Cardiac fibroblast (primary cell): ENCODE data around the gene CD2BP2.

Experiments
- DNase-seq, 2 donors: peaks; one replicate each; pipeline versions ENCODE4 v3.0.0 to v3.0.0-alpha.2; 2010; ENCODE audit warnings: low read depth in 2 of 2
- H3K4me3 ChIP-seq, 2 donors: replicated peaks in 1 of 2; 1 replicate in 1 of 2; 2 replicates in 1 of 2; pipeline ENCODE4 v1.5.1; 2011; ENCODE audit warnings: low read depth in 2 of 2, low read length in 2 of 2, mild to moderate bottlenecking in 2 of 2, moderate library complexity in 1 of 2
- TF ChIP-seq, protein P1 (sequence below): IDR thresholded peaks from one replicate; pipeline ENCODE4 v1.5.1; 2011; ENCODE audit warnings: low read depth, mild to moderate bottlenecking, low read length, inconsistent platforms

The CD2BP2 gene

DNA sequence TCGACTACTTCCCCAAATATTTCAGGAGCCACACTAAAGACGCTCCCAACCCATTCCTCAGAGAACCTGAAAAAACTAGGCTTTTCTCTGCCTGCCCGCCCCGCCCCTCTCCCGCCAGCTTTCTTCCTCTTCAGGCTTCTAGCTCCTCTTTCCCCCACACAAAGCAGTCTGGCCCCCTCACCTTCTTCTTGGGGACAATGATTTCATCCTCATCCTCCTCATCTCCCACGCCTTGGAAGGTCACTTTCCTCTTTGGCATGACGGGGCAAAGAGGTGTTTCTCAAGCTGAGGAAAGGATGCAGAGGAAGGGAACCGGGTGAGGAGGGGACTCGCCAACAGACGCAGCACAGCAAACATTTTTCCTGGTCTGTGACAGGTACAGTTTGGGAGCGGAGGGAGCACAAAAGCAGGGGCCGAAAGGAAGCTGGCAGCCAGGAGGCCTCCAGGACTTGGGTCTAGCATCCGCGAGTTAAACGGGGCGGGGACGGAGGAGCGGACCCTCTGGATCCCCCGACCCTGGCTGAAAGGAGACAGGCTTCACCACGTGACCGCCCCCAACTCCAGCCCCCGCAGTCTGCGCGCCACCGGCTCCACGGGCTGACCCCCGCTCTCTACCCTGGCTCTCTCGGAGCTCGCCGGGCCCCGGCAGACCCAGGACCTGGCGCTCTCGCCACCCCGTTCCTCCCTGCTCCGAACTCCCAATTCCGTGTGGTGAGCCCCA is 525 bp downstream of the CD2BP2 start:
- no peak for DNase-seq
- TF ChIP-seq, protein P1, sequence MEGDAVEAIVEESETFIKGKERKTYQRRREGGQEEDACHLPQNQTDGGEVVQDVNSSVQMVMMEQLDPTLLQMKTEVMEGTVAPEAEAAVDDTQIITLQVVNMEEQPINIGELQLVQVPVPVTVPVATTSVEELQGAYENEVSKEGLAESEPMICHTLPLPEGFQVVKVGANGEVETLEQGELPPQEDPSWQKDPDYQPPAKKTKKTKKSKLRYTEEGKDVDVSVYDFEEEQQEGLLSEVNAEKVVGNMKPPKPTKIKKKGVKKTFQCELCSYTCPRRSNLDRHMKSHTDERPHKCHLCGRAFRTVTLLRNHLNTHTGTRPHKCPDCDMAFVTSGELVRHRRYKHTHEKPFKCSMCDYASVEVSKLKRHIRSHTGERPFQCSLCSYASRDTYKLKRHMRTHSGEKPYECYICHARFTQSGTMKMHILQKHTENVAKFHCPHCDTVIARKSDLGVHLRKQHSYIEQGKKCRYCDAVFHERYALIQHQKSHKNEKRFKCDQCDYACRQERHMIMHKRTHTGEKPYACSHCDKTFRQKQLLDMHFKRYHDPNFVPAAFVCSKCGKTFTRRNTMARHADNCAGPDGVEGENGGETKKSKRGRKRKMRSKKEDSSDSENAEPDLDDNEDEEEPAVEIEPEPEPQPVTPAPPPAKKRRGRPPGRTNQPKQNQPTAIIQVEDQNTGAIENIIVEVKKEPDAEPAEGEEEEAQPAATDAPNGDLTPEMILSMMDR, result no peak
- peak overlapping the region; percentile 95 to 96 for H3K4me3 ChIP-seq

DNA sequence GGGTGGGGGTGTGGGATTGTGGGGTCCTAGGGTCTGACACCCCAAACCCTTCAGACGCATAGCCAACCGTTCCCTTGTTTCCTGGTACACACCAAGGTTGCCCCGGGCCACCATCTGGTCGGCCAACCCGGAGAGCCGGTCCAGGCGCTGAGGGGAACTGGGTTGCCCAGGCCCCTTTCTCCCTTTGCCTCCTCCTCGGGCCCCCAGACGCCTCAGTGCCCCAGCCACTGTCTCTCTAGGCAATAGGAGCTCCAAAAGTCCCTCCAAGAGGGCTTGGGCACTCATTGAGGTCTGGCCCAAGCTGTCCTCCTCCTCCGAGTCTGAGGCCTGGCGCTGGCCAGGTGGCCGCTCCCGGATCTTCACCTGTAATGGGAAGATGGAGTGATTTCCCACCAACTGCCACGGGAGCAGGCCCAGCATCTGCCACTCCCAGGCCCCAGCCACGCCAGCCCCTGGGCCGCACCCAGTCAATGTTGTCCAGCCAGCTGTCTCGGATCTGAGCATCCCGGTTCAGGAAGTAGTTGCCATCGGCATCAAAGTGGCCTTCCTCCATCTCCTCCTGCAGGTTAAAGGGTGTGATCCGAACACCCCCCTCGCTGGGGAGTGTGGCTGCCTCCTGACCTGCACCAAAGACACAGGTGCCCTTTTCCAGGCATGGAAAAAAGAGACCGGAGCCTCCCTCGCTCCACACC is 1.5 kb downstream of the CD2BP2 start:
- DNase-seq, result no peak
- TF ChIP-seq, protein P1, result no peak
- H3K4me3 ChIP-seq, result peak overlapping the region in 1 of 2 donors; percentile 95

DNA sequence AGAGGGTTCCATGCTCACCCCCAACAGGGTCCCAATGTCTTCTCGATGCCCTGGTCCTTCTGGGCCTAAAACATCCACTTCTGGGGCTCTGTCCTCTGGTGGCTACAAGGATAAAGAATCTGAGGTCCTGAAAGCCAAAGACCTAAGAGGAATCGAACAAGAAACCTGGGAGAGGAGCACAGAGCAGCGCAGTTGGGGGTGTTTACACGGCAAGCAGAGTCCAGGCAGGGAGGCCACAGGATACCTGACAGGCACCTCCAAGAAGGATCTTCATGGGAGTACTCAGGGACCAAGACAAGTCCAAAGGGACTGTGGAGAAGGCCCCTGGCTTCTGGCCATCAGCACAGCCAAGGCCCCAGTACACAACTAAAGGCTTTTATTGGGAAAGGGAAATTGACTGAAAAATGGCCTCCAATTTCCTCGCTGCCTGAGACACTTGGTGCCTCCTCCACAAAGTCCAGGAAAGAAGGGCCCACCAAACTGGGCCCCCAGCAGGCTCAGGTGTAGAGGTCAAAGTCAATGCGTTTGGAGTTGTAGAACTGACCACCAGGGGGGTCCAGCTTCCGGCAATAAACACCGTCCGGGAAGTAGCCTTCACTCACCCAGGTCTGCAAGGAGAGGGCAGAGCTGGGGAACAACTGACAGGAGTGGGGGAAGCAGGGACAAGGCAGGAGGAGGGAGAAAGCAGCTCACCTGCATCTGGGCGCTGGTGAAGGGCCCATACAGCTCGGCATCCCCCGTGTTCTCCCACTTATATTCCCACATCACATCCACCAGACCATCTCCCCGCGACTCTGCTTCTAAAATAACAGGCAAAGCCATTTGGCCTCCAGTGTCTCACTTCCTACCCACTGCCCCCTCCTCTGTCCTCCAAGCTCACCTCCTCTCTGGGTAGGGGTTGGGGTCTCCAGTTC is 2.4 kb downstream of the CD2BP2 start:
- no peak for DNase-seq
- H3K4me3 ChIP-seq, result no peak overlapping the region
- TF ChIP-seq, protein P1, result peak; percentile 22

DNA sequence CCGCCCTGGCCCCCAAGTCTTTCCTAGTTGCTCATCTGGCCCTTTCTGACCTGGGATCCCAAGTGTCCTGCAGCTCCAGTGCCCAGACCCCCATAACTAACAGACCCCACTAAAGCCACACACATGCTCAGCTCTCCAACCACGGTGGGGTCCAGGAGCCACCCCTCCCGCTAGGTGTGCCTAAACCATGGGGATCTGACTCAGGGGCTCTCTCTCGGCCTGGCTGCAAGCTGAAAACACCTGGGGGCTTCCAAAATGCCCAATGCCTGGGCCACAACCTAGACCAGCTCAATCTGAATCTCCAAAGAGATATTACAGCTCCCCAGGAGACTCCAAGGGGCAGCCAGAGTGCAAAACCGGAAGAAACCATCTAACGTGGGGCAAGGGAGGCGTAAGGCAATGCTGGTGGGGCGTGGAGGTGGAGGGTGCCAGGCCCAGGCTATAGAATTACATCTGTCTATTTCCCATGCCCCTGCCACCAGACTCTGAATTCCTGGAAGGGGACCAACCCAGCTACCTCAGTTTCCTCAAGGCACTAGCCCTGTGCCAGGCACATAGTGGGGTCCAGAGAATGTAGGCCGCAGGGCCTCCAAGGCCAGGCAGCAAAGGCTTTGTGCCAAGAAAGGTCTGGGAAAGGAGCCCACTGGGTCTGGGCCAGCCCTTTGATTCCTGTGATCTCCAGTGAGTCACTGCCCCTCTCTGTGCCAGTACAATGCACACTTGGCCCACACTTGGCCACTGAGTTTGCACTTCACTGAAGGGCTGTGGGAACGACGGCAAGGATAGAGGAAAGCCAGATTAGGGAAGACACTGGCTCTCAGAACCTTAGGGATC is 3.3 kb downstream of the CD2BP2 start:
- TF ChIP-seq, protein P1, result no peak
- no peak overlapping the region for H3K4me3 ChIP-seq
- peak; percentile 95 to 97 for DNase-seq

DNA sequence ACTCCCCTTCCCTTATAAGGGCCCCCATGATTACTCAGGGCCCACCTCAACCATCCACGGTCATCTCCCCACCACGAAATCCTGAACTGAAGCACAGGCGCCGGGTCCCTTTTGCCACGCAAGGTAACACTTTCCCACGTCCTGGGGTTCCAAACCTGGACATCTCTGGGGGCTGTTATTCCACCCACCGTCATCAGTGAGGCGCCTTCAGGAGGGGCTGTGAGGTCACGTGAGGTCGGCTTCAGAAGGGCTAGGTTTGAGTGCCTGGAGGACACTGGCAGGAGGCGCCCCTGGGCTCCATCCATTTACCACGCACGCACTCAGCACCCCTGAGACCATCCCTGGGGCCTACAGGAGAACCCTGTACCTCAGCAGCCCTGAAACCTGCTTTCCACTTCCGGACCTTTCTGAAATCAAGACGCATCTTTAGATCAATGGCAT is 4.1 kb downstream of the CD2BP2 start:
- DNase-seq, result no peak
- no peak overlapping the region for H3K4me3 ChIP-seq
- TF ChIP-seq, protein P1, result no peak
